Neutrophil (primary cell): ENCODE data around the gene IPPK.

Experiments
- H3K27ac ChIP-seq: fragments of 200-600 bp; sonication (generic); 2 replicates; pipeline ENCODE4 v1.5.1; 2016; ENCODE audit warnings: mild to moderate bottlenecking, moderate library complexity
- H3K27me3 ChIP-seq: fragments of 200-600 bp; sonication (generic); 2 replicates; pipeline ENCODE4 v1.6.0; 2016; ENCODE audit warnings: mild to moderate bottlenecking
- H3K36me3 ChIP-seq: fragments of 200-600 bp; sonication (generic); 2 replicates; pipeline ENCODE4 v1.5.1; 2017
- H3K4me1 ChIP-seq, 2 experiments: fragments of 200-600 bp in 1 of 2; sonication (generic) in 1 of 2; 1 replicate in 1 of 2; 2 replicates in 1 of 2; pipeline versions ENCODE4 v1.5.1 to v1.6.1; 2013 to 2016; ENCODE audit warnings: low read depth in 1 of 2, low read length in 1 of 2, mild to moderate bottlenecking in 1 of 2, moderate library complexity in 1 of 2; ENCODE audit not compliant: control insufficient read depth in 1 of 2, insufficient read depth in 1 of 2
- H3K4me3 ChIP-seq, 2 experiments: fragments of 200-600 bp in 1 of 2; sonication (generic) in 1 of 2; 1 replicate in 1 of 2; 2 replicates in 1 of 2; pipeline ENCODE4 v1.5.1; 2013 to 2016; ENCODE audit warnings: low read depth in 1 of 2, low read length in 1 of 2, mild to moderate bottlenecking in 1 of 2, moderate library complexity in 1 of 2
- H3K9me3 ChIP-seq: fragments of 200-600 bp; sonication (generic); 2 replicates; pipeline ENCODE4 v1.5.1; 2016
- CTCF ChIP-seq: fragments of 200-600 bp; sonication (generic); IDR thresholded peaks from 2 replicates; pipeline ENCODE4 v1.5.1; 2016; ENCODE audit warnings: antibody characterized with exemption

IPPK gene

GRCh38 chr9:92645041-92645440, 24.9 kb downstream of the IPPK start:
- H3K4me1 ChIP-seq, result no peaks in the 10 kb centered on the region
- H3K36me3 ChIP-seq, result peaks cover 80% of the 10 kb centered on the region
- TF ChIP-seq CTCF, result no peak
- H3K4me3 ChIP-seq, result no peak overlapping the region
- H3K27ac ChIP-seq, result no peak overlapping the region
- H3K27me3 ChIP-seq, result no peaks in the 10 kb centered on the region
- H3K9me3 ChIP-seq, result no peaks in the 10 kb centered on the region

- Histone ChIP-seq H3K4me3 (no peak overlapping the region), H3K27me3 (no peaks in the 10 kb centered on the region), H3K36me3 (peaks cover 83% of the 10 kb centered on the region), H3K4me1 (no peaks in the 10 kb centered on the region), H3K9me3 (no peaks in the 10 kb centered on the region), H3K27ac (no peak overlapping the region)
- TF ChIP-seq CTCF, result no peak
These were observed 25.7 kb downstream of the IPPK start for GRCh38 chr9:92644278-92644677.

- Histone ChIP-seq H3K4me3 (no peak overlapping the region), H3K4me1 (no peaks in the 10 kb centered on the region), H3K27me3 (no peaks in the 10 kb centered on the region), H3K9me3 (no peaks in the 10 kb centered on the region), H3K36me3 (peaks cover 83% of the 10 kb centered on the region), H3K27ac (no peak overlapping the region)
- TF ChIP-seq CTCF, result no peak
These were observed 27.4 kb downstream of the IPPK start for GRCh38 chr9:92642564-92642963.

GRCh38 chr9:92642041-92642451, 27.9 kb downstream of the IPPK start:
- Histone ChIP-seq H3K9me3 (no peaks in the 10 kb centered on the region), H3K27ac (no peak overlapping the region), H3K27me3 (no peaks in the 10 kb centered on the region), H3K4me1 (no peaks in the 10 kb centered on the region), H3K36me3 (peaks cover 87% of the 10 kb centered on the region), H3K4me3 (no peak overlapping the region)
- TF ChIP-seq CTCF, result no peak

- peaks cover 95% of the 10 kb centered on the region for H3K36me3 ChIP-seq
- TF ChIP-seq CTCF, result no peak
These were observed 28.7 kb downstream of the IPPK start for GRCh38 chr9:92641092-92641809.

More at GRCh38 chr9:92641092-92641809, 28.7 kb downstream of the IPPK start:
- H3K4me3 ChIP-seq, result no peak overlapping the region
- H3K27me3 ChIP-seq, result no peaks in the 10 kb centered on the region
- H3K4me1 ChIP-seq, result no peaks in the 10 kb centered on the region
- H3K27ac ChIP-seq, result no peak overlapping the region
- H3K9me3 ChIP-seq, result no peaks in the 10 kb centered on the region
